DOHH2 (cell line): Measurements from ENCODE around the gene SIGMAR1.

ENCODE experiments used
- H3F3A ChIP-seq: fragments of 200-600 bp; sonication (generic), shearing (Covaris generic); 2 replicates; pipeline ENCODE4 v1.6.0; 2016; ENCODE audit warnings: antibody characterized with exemption, mild to moderate bottlenecking; ENCODE audit not compliant: control insufficient read depth, insufficient read depth
- H3K27ac ChIP-seq: fragments of 200-600 bp; sonication (generic); 2 replicates; pipeline ENCODE4 v1.5.1; 2014; ENCODE audit warnings: low read depth, mild to moderate bottlenecking, low read length, moderate library complexity
- H3K27me3 ChIP-seq: fragments of 200-600 bp; sonication (generic); 2 replicates; pipeline ENCODE4 v1.6.1; 2014; ENCODE audit warnings: mild to moderate bottlenecking, low read length, mixed read lengths; ENCODE audit not compliant: control insufficient read depth
- H3K36me3 ChIP-seq: fragments of 200-600 bp; sonication (generic); 2 replicates; pipeline ENCODE4 v1.6.1; 2014; ENCODE audit warnings: mild to moderate bottlenecking, low read length, moderate library complexity, mixed read lengths; ENCODE audit not compliant: control insufficient read depth
- H3K4me1 ChIP-seq: fragments of 200-600 bp; sonication (generic); 2 replicates; pipeline ENCODE4 v1.6.1; 2014; ENCODE audit warnings: mild to moderate bottlenecking, low read length, mixed read lengths; ENCODE audit not compliant: control insufficient read depth
- H3K4me2 ChIP-seq: fragments of 200-600 bp; sonication (generic); 2 replicates; pipeline ENCODE4 v1.6.0; 2014; ENCODE audit warnings: mild to moderate bottlenecking, low read length, moderate library complexity
- H3K4me3 ChIP-seq: fragments of 200-600 bp; sonication (generic); 2 replicates; pipeline ENCODE4 v1.5.1; 2014; ENCODE audit warnings: mild to moderate bottlenecking, low read length, mixed read lengths
- H3K79me2 ChIP-seq: fragments of 200-600 bp; sonication (generic); 2 replicates; pipeline ENCODE4 v1.6.1; 2014; ENCODE audit warnings: mild to moderate bottlenecking, low read length, mixed read lengths; ENCODE audit not compliant: control insufficient read depth
- H3K9me2 ChIP-seq: fragments of 200-600 bp; sonication (generic); replicated peaks from 2 replicates; pipeline ENCODE4 v1.6.1; 2014; ENCODE audit warnings: mild to moderate bottlenecking, low read length, mixed read lengths; ENCODE audit not compliant: control insufficient read depth
- H3K9me3 ChIP-seq: fragments of 200-600 bp; sonication (generic); 2 replicates; pipeline ENCODE4 v1.6.1; 2014; ENCODE audit warnings: antibody characterized with exemption, low read length, mixed read lengths; ENCODE audit not compliant: control insufficient read depth, insufficient read depth
- H4K20me1 ChIP-seq: fragments of 200-600 bp; sonication (generic); 2 replicates; pipeline ENCODE4 v1.6.0; 2014; ENCODE audit warnings: low read depth, mild to moderate bottlenecking, antibody characterized with exemption, low read length, moderate library complexity; ENCODE audit not compliant: control insufficient read depth, insufficient read depth
- EZH2phosphoT487 ChIP-seq: fragments of 200-600 bp; sonication (generic); IDR thresholded peaks from 2 replicates; pipeline ENCODE4 v1.6.1; 2017; ENCODE audit warnings: borderline replicate concordance, mild to moderate bottlenecking, antibody characterized with exemption, low read length, moderate library complexity, mixed read lengths
- TF ChIP-seq, protein P1 (sequence below): fragments of 200-600 bp; sonication (generic); IDR thresholded peaks from one replicate; pipeline ENCODE4 v1.5.1; 2014; ENCODE audit warnings: antibody characterized with exemption, mild to moderate bottlenecking, low read depth, low read length; ENCODE audit not compliant: poor library complexity, severe bottlenecking

SIGMAR1 gene

DNA sequence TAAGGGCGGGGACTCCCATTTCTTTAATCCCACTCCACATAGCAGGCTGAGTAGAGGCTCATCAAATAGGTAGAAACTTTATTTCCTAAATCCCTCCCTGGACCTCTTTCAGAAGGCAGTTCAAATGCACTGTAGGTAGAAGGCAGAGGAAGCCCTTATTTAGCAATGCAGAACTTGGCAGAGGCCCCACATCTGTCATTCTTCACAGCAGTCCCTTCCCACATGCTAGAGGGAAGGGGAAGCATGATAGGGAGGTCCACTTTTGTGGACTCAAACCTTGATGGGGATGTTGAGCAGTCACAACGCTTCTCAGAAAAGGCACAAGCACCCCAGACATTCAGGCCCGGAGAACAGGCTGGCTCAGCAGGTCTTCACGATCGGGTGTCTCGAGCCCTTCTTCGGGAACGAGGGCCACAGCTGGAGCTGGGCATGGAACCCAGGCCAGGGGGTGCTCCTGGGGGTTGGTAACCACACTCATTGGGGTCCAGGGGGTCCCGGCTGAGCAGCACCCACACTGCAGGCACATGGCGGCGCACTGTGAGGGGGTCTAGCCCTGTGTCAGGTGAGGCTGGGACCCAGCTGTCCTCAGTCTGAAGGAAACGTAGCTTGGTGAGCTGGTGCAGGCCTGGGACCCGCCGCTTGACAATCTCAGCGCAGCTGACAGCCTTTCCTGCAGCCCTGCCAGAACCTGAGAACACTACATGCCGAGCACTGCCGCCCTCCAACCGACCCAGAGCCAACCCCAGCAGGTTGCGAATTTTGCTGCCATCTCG, 27.0 kb downstream of the SIGMAR1 start:
- no peaks in the 10 kb centered on the region for H3K9me2 ChIP-seq
- H3K79me2 ChIP-seq = peaks cover 18% of the 10 kb centered on the region
- peak overlapping the region; percentile 98 for H3K4me2 ChIP-seq
- H3K27ac ChIP-seq = no peak overlapping the region
- no peaks in the 10 kb centered on the region for H4K20me1 ChIP-seq
- H3F3A ChIP-seq = no peaks in the 10 kb centered on the region
- H3K27me3 ChIP-seq = no peaks in the 10 kb centered on the region
- no peaks in the 10 kb centered on the region for H3K9me3 ChIP-seq
- H3K4me3 ChIP-seq = peak overlapping the region; percentile 91
- H3K36me3 ChIP-seq = peaks cover 16% of the 10 kb centered on the region
- TF ChIP-seq, protein P1, sequence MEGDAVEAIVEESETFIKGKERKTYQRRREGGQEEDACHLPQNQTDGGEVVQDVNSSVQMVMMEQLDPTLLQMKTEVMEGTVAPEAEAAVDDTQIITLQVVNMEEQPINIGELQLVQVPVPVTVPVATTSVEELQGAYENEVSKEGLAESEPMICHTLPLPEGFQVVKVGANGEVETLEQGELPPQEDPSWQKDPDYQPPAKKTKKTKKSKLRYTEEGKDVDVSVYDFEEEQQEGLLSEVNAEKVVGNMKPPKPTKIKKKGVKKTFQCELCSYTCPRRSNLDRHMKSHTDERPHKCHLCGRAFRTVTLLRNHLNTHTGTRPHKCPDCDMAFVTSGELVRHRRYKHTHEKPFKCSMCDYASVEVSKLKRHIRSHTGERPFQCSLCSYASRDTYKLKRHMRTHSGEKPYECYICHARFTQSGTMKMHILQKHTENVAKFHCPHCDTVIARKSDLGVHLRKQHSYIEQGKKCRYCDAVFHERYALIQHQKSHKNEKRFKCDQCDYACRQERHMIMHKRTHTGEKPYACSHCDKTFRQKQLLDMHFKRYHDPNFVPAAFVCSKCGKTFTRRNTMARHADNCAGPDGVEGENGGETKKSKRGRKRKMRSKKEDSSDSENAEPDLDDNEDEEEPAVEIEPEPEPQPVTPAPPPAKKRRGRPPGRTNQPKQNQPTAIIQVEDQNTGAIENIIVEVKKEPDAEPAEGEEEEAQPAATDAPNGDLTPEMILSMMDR = no peak
- no peak for TF ChIP-seq EZH2phosphoT487
- H3K4me1 ChIP-seq = peaks cover 21% of the 10 kb centered on the region

DNA sequence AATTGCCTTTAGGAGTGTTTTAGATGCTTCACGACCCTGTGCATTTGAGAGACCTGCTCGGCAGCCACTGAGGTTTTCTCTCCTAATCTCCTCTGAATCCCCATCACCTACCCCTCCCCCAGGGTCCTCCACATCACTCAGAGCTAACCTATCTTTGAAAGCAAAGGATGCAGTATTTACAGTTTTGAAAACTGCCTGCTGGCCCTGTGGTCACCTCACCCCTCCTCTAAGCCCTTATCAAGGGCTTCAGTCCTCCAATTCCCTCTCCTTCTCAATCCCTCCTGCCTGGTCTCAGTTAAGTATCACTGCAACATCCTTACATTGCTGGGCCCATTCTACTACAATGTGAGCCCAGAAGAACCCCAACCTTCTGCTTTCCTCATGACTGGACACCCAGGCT, 30.3 kb downstream of the SIGMAR1 start:
- peaks cover 11% of the 10 kb centered on the region for H3K36me3 ChIP-seq
- no peaks in the 10 kb centered on the region for H4K20me1 ChIP-seq
- H3K4me1 ChIP-seq = peaks cover 13% of the 10 kb centered on the region
- H3K27ac ChIP-seq = no peak overlapping the region
- H3K27me3 ChIP-seq = no peaks in the 10 kb centered on the region
- H3K9me2 ChIP-seq = no peaks in the 10 kb centered on the region
- H3F3A ChIP-seq = no peaks in the 10 kb centered on the region
- H3K4me3 ChIP-seq = no peak overlapping the region
- no peak overlapping the region for H3K4me2 ChIP-seq
- H3K79me2 ChIP-seq = peaks cover 18% of the 10 kb centered on the region
- no peak for TF ChIP-seq EZH2phosphoT487
- TF ChIP-seq, protein P1 = no peak
- H3K9me3 ChIP-seq = no peaks in the 10 kb centered on the region

DNA sequence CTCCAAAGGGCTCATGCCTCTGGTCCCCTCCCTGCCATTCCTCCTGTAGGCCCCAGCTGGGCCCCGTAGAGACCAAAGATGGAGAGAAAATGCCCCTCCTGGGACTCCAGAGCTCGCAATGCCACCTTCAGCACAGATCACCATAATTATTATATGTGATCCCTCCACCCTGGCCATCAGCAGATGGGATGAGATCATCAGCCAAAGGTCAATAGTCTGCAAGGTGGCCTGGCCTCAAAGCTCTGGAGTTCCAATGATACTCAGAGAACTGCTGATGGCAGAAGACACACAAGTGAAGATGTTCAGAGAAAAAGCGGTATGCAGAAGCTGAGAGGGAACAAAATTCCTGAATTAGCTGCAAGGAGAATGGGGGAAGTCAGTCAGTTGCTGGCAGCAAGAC, 30.7 kb downstream of the SIGMAR1 start:
- Histone ChIP-seq H3K4me1 (peaks cover 11% of the 10 kb centered on the region), H3F3A (no peaks in the 10 kb centered on the region), H3K4me2 (no peak overlapping the region), H3K9me3 (no peaks in the 10 kb centered on the region), H3K36me3 (peaks cover 11% of the 10 kb centered on the region), H4K20me1 (no peaks in the 10 kb centered on the region), H3K79me2 (peaks cover 18% of the 10 kb centered on the region), H3K9me2 (no peaks in the 10 kb centered on the region), H3K4me3 (no peak overlapping the region), H3K27ac (no peak overlapping the region), H3K27me3 (no peaks in the 10 kb centered on the region)
- TF ChIP-seq, protein P1 = no peak
- TF ChIP-seq EZH2phosphoT487 = no peak
